Adipose tissue (tissue), 3 donors: ENCODE results near the gene GOLGA6L2. TPM values are rescaled to one million over a fixed set of nuclear protein-coding genes. Genes with fewer than 3 reads are reported as not detected.
"Not testable (repeated sequence)": the region's sequence is repeated elsewhere in the genome, so short reads cannot be mapped to it uniquely, and the experiment has no call there.

Experiments used
- H3K27ac ChIP-seq: one replicate; pipeline ENCODE4 v1.5.1; 2013; ENCODE audit warnings: low read depth, low read length
- WGBS, 3 donors: extraction: QIAGEN DNeasy Blood & Tissue Kit; methylation state at CpG; one replicate each; pipeline ENCODE4 v1.1.7; 2013; 5-methylcytosine and 5-hydroxymethylcytosine counted together
- polyA plus RNA-seq, 3 donors: library from polyadenylated mRNA; stranded (reverse); fragments of 200-250 nt; gene quantifications; one replicate each; pipeline ENCODE4 v1.2.3, GENCODE V29; 2013
- donor health status: healthy with polysubstance abuse.
- donor health status: Bipolar disorder and iron deficiency.
- donor health status: healthy.

Gene GOLGA6L2
- polyA plus RNA-seq, 3 donors, result not detected

- WGBS, 3 donors, result 48 to 74% (median 72%) methylated on average over 8 of the region's 8 CpGs
- H3K27ac ChIP-seq, result no peak overlapping the region
These were observed 45.4 kb downstream of the GOLGA6L2 start for GRCh38 chr15:23401627-23402026.

- WGBS, 3 donors, result 50 to 65% (median 59%) methylated on average over 5 of the region's 5 CpGs
- H3K27ac ChIP-seq, result not testable (repeated sequence)
These were observed 47.8 kb downstream of the GOLGA6L2 start for GRCh38 chr15:23399207-23399606.

GRCh38 chr15:23398357-23398756, 48.7 kb downstream of the GOLGA6L2 start:
- H3K27ac ChIP-seq, result not testable (repeated sequence)
- 83 to 95% (median 92%) methylated on average over 4 of the region's 4 CpGs for WGBS, 3 donors

GRCh38 chr15:23397779-23398178, 49.3 kb downstream of the GOLGA6L2 start:
- H3K27ac ChIP-seq, result no peak overlapping the region
- 61 to 70% (median 62%) methylated on average over 7 of the region's 7 CpGs for WGBS, 3 donors

- WGBS, 3 donors, result 45 to 75% (median 74%) methylated on average over 5 of the region's 5 CpGs
- H3K27ac ChIP-seq, result no peak overlapping the region
These were observed 51.2 kb downstream of the GOLGA6L2 start for GRCh38 chr15:23395832-23396231.

GRCh38 chr15:23395030-23395692, 51.9 kb downstream of the GOLGA6L2 start:
- WGBS, 3 donors, result 57 to 74% (median 71%) methylated on average over 15 of the region's 15 CpGs
- no peak overlapping the region for H3K27ac ChIP-seq

Other genes starting within 250 kb of the GOLGA6L2 start
- not detected for gene GOLGA6L26, start 113.0 kb downstream of the GOLGA6L2 start, polyA plus RNA-seq
- under 1 TPM; 0.06 to 0.34 (median 0.18) TPM for gene GOLGA8S, start 92.5 kb downstream of the GOLGA6L2 start, polyA plus RNA-seq
- gene MKRN3, start 118.4 kb upstream of the GOLGA6L2 start, polyA plus RNA-seq, result under 1 TPM; 0.12 to 0.45 (median 0.37) TPM
- gene MAGEL2, start 200.6 kb upstream of the GOLGA6L2 start, polyA plus RNA-seq, result under 1 TPM; 0.11 to 0.27 (median 0.26) TPM
- gene NDN, start 240.1 kb upstream of the GOLGA6L2 start, polyA plus RNA-seq, result 10 to 100 TPM; 23.1 to 95.3 (median 55.3) TPM